ENCODE measurements around the gene TNNT2. TPM values are rescaled to one million over a fixed set of nuclear protein-coding genes. Genes with fewer than 3 reads are reported as not detected.

The TNNT2 gene
- total and polyA plus RNA-seq, 8 donors, result 1.5 to 12.0 (median 6.7) TPM; not detected in 4

- Histone ChIP-seq H3K9me3 (no peaks in the 10 kb centered on the region), H3K36me3 (no peaks in the 10 kb centered on the region), H3K27me3 (peaks cover 0 to 58% (median 0%) of the 10 kb centered on the region in 3 donors), H3K4me1 (no peaks in the 10 kb centered on the region), H3K4me3 (no peak overlapping the region), H3K27ac (no peak overlapping the region)
- no peak for DNase-seq
- 73 to 76% (median 74%) methylated on average over 10 of the region's 10 CpGs for WGBS, 5 donors
- TF ChIP-seq POLR2AphosphoS5 (IDR thresholded peaks at IDR 0.05) (no peak), CTCF (IDR thresholded peaks at IDR 0.05) (no peak)
- intact Hi-C loops (cut with DNase I; ENCODE audit: low total_unique reads), result no loop called here
Measured at GRCh38 chr1:201357636-201358348, 19.7 kb downstream of the TNNT2 start.

GRCh38 chr1:201357211-201357610 lies 20.3 kb downstream of the TNNT2 start:
- no peak for DNase-seq
- no peaks in the 10 kb centered on the region for H3K4me1 ChIP-seq
- TF ChIP-seq EP300 (IDR thresholded peaks at IDR 0.05), result no peak
- TF ChIP-seq POLR2A (IDR thresholded peaks at IDR 0.05), result no peak
- TF ChIP-seq POLR2AphosphoS5 (IDR thresholded peaks at IDR 0.05), result no peak
- no peak for TF ChIP-seq CTCF (IDR thresholded peaks at IDR 0.05)
- no peak overlapping the region for H3K4me3 ChIP-seq
- peaks cover 0 to 57% (median 0%) of the 10 kb centered on the region in 3 donors for H3K27me3 ChIP-seq
- H3K9me3 ChIP-seq, result no peaks in the 10 kb centered on the region
- 87 to 94% (median 94%) methylated on average over 8 of the region's 8 CpGs for WGBS, 5 donors
- no peaks in the 10 kb centered on the region for H3K36me3 ChIP-seq
- no peak overlapping the region for H3K27ac ChIP-seq
- intact Hi-C loops (cut with DNase I; ENCODE audit: low total_unique reads), result no loop called here

- Histone ChIP-seq H3K27me3 (peaks cover 0 to 52% (median 0%) of the 10 kb centered on the region in 3 donors), H3K4me3 (no peak overlapping the region), H3K4me1 (no peaks in the 10 kb centered on the region), H3K27ac (no peak overlapping the region), H3K36me3 (no peaks in the 10 kb centered on the region), H3K9me3 (no peaks in the 10 kb centered on the region)
- DNase-seq, result no peak
- intact Hi-C loops (cut with DNase I; ENCODE audit: low total_unique reads), result no loop called here
- TF ChIP-seq EP300 (IDR thresholded peaks at IDR 0.05), result no peak
- no peak for TF ChIP-seq POLR2A (IDR thresholded peaks at IDR 0.05)
- TF ChIP-seq CTCF (IDR thresholded peaks at IDR 0.05), result no peak
- no peak for TF ChIP-seq POLR2AphosphoS5 (IDR thresholded peaks at IDR 0.05)
- WGBS, 5 donors, result 82 to 88% (median 83%) methylated on average over 11 of the region's 11 CpGs
Measured at GRCh38 chr1:201356701-201357100, 20.8 kb downstream of the TNNT2 start.

GRCh38 chr1:201356236-201356635 lies 21.2 kb downstream of the TNNT2 start:
- TF ChIP-seq POLR2A (IDR thresholded peaks at IDR 0.05), result no peak
- TF ChIP-seq CTCF (IDR thresholded peaks at IDR 0.05), result no peak
- no peak for TF ChIP-seq EP300 (IDR thresholded peaks at IDR 0.05)
- TF ChIP-seq POLR2AphosphoS5 (IDR thresholded peaks at IDR 0.05), result no peak
- Histone ChIP-seq H3K27me3 (peaks cover 0 to 47% (median 0%) of the 10 kb centered on the region in 3 donors), H3K9me3 (no peaks in the 10 kb centered on the region), H3K27ac (no peak overlapping the region), H3K4me1 (no peaks in the 10 kb centered on the region), H3K4me3 (no peak overlapping the region), H3K36me3 (no peaks in the 10 kb centered on the region)
- no peak for DNase-seq
- WGBS, 5 donors, result 88 to 94% (median 90%) methylated on average over 5 of the region's 5 CpGs
- intact Hi-C loops (cut with DNase I; ENCODE audit: low total_unique reads), result no loop called here

Data from stomach (tissue), 9 donors.